Stimulated activated CD4-positive, alpha-beta T cell treated with anti-CD3 and anti-CD28 coated beads, Interleukin-12 subunit alpha, Interleukin-12 subunit beta, amount 100 ng/mL, for 4 hours (primary cell): ENCODE measurements around the gene PTGES2.
"Not testable (repeated sequence)": the region's sequence is repeated elsewhere in the genome, so short reads cannot be mapped to it uniquely, and the experiment has no call there.

Experiments
- DNase-seq: peaks from one replicate; pipeline ENCODE4 v3.0.0-alpha.2; 2020

PTGES2 gene

DNA sequence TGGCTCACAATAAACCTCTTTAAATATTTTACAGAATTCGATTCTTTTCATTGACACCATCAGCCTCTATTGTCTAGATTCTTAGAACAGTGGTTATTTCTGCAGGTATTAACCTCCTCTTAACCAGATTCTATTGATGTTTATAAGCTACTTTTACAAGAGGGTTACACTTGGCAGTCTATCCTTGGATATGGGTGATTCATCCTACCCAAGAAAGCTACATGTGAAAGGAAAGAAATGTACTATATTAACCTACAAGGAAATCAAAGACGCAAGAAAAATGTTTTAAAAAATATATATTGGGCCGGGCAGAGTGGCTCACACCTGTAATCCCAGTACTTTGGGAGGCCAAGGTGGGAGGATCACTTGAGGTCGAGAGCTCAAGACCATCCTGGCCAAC is 42.8 kb downstream of the PTGES2 start:
- DNase-seq: no peak

DNA sequence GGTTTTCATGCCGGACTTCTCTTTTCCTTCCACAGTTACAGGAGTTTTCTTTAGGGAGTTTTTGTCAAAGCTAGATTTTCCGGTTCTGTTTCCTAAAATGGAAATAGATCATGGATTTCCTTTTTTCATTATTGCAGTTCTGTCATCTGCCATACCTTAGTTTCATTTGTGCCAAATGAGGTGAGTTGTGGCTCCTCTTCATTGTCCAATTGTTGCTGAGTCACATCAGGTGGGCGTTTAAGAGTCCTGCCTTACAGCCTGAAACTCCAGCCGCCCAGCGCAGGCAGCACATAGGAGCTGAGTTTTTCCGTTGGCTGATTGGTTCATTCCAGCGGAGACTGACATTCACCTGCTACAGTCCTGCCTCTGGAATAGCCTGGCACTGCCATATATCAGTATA is 45.4 kb downstream of the PTGES2 start:
- no peak for DNase-seq

DNA sequence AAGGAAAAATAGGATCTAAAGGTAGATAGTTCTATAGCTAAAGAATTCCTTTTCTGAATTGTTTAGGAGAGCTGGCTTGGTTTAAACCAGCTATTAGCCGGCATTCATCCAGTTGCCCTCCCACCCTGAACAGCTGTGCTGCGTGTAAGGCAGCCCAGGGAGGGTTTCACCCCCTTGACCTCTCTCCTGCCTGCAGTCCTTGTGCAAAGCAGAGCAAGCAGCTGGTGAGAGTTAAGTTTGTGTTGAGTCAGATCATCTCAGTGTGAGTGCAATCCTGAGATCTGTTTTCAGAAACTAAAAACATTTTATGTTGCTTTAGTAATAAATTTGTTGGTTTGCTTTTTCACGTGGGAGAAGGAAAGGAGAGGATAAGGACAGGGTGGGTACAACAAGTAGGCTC is 46.5 kb downstream of the PTGES2 start:
- no peak for DNase-seq

DNA sequence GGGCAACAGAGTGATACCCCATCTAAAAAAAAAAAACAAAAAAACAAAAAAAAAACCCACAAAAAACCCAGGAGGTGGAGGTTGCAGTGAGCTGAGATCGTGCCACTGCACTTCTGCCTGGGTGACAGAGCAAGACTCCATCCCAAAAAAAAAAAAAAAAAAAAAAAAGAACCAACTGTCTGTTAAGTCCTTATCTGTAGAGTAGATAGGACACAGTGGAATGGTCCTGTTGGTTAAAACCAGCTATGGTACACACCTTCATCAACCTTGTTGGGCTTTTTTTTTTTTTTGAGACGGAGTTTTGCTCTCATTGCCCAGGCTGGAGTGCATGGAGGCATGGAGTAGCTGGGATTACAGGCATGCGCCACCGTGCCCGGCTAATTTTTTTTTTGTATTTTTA is 47.3 kb downstream of the PTGES2 start:
- no peak for DNase-seq

DNA sequence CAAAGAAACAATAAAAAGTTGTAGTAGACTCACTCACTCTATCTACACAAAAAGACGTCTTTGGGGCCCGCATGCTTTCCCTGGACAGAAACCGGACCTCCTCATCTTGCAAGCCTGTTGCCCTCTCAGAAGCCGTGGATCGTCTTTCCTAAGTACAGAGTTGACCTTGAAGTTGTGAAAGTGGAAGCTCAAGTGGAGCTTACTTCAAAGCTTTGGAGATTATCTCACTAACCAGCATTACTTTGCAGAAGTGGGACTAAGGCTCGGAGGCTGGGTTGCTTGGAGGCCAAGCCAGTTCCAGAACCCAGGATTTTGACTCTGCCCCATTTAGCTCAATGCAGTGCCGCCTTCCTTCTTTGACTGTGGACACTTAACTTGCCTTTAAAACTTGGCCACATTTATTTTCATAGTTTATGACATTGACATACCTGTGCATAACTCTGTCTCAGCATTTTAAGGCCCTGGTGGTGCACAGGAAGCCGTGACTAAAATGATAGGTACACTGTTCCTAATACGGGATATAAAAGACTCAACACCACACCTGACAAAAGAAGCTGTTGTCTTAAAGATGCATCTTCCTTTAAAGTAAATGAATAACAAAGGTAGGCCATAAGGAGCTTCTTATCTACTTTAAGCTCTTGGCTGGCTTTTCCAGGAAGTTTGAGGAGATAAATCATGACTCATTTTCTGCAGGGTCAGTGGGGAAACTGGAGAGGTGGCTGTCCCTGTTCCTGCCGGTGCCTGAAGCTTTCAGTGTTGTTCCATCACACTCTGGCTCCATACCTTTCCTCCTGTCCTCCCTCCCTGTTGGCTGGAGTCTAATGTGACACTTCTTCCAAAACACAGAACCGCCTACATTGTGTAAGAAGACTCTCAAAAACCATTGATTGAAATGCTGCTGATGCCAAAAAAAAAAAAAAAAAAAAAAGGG is 48.8 kb downstream of the PTGES2 start:
- no peak for DNase-seq

DNA sequence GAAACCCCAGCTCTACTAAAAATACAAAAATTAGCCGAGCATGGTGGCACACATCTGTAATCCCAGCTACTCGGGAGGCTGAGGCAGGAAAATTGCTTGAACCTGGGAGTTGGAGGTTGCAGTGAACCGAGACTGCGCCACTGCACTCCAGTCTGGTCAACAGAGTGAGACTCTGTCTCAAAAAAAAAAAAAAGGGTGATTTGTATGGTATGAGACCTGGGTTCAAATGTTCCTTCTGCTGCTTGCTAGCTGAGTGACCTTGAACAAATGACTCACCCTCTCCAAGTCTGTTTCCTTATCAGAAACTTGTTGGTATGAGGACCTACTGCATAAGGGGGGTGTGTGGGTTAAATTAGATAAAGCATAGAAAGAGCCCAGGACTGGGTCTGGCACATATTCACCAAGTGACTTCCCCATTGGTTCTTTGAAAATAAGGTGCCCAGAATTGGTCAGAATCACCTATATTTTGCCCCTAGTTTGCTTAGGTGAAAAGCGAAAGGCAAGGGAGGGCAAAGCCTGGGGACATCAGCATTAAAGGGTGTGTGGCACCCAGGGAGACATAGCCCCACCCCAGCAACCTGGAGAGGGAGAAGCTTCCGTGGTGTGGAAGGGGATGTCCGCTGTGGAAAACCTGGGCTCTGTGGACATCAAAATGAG is 49.6 kb downstream of the PTGES2 start:
- DNase-seq: no peak

DNA sequence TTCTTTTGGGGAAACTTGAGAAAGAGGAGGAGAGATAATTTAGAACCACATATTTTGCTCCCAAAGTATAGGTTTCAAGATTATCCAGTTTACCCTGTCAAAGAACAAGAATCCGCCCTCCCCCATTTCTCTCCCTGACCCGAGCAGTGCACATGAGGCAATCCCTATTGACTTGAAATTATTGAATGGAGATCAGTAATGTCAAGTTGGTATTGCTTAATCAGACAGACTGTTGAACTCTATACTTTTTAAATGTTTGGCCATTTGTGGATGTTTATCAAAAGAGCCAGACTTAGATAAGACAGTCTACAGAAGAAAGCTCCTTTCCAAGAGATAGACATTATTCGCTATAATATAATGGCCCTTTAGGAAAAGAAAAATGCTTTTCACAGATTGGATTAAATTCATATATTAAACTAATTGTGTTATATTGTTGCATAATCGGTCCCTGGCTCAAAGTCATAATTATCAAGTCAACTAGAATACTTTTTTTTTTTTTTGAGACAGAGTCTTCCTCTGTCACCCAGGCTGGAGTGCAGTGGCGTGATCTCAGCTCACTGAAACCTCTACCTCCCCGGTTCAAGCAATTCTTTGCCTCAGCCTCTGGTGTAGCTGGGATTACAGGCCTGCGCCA is 54.2 kb downstream of the PTGES2 start:
- DNase-seq: no peak

DNA sequence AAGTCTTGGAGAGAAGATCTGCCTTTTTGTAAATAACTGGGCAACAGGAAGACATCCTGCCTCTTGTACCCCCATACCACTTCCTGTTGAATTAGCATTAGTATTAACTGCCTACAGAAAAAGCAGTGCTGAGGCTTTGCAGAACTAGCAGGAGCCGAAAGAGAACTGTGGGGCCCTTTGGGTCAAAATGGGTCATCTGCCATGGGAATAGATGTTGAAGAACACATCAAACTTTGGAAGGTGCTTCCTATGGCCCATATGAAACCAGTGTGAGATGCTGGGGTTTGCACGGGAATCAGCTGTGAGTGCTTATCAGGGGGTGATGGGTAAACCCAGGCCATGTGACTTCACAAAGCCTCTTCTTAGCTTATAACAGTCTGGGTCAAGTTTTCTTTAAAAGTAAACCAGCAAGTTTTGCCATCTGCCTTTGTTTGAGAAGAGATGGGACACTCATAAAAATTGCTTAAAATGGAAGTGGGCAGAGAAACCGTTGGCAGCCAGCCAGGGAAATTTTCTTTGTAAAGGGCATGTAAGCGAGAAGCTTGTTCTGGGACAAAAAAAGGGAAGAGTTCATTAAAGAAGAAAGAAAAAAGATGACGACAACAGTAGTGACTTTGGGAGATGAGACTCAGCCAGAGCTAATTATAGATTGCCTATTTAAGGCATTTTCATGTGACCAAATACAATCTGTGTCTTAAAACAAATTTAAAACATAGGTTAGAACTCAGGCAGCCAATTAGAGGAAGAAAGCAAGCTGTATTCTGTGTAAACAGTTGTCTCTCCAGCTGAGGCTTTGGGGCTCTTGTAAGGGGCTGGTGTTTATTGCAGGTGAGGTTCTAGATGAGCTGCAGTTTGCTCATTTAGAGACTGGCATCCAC is 55.1 kb downstream of the PTGES2 start:
- DNase-seq: peak; percentile 52

DNA sequence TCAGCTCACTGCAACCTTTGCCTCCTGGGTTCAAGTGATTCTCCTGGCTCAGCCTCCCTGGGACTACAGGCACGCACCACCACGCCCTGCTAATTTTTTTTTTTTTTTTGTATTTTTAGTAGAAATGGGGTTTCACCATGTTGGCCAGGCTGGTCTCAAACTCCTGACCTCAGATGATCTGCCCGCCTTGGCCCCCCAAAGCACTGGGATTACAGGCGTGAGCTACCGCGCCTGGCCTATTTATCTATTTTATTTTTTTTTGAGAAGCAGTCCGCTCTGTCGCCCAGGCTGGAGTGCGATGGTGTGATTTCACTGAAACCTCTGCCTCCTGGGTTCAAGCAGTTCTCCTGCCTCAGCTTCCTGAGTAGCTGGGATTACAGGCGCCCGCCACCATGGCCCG is 56.1 kb downstream of the PTGES2 start:
- not testable (repeated sequence) for DNase-seq

DNA sequence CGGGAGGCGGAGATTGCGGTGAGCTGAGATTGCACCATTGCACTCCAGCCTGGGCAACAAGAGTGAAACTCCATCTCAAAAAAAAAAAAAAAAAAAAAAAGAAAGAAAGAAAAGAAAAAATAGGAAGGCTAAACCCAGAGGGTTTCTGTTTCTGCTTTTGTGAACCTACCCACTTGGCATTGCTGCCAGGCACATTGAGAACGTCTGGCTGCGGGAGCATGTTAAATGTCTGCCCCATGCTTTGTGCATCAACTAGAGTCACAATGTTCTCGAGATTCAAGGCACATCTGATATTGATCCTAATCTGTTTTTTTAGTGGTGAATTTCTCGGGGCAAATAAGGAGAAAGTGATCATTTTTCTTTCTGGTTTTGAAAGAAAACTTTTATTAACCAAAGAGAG is 56.7 kb downstream of the PTGES2 start:
- no peak for DNase-seq
